ENCODE measurements around the gene NCLN. TPM values are rescaled to one million over a fixed set of nuclear protein-coding genes. Genes with fewer than 3 reads are reported as not detected.

NCLN gene
- total RNA-seq, 1 experiment from 2014 or later, result 62.2 TPM

- in situ Hi-C loops (cut with HindIII; ENCODE audit: low pct_unique_long_range_greater_than_20kb, low sequenced_read_pairs), result no loop called here
Measured at GRCh38 chr19:3176715-3177501, 8.8 kb upstream of the NCLN start.

GRCh38 chr19:3178377-3178972 lies 7.3 kb upstream of the NCLN start, which contains the start of gene S1PR4:
TSS of gene S1PR4 (plus strand) at chr19:3178769. CDS start at chr19:3178793, 24 bp downstream.
- no peak for DNase-seq (ENCODE audit: low read depth, low spot score)
- in situ Hi-C loops (cut with HindIII; ENCODE audit: low pct_unique_long_range_greater_than_20kb, low sequenced_read_pairs), result no loop called here

More at GRCh38 chr19:3176715-3177501, 8.8 kb upstream of the NCLN start:
- no peak for DNase-seq (ENCODE audit: low read depth, low spot score)

- in situ Hi-C loops (cut with HindIII; ENCODE audit: low pct_unique_long_range_greater_than_20kb, low sequenced_read_pairs), result no loop called here
- DNase-seq (ENCODE audit: low read depth, low spot score), result no peak
Measured at GRCh38 chr19:3178973-3179738, 6.6 kb upstream of the NCLN start.

DNA sequence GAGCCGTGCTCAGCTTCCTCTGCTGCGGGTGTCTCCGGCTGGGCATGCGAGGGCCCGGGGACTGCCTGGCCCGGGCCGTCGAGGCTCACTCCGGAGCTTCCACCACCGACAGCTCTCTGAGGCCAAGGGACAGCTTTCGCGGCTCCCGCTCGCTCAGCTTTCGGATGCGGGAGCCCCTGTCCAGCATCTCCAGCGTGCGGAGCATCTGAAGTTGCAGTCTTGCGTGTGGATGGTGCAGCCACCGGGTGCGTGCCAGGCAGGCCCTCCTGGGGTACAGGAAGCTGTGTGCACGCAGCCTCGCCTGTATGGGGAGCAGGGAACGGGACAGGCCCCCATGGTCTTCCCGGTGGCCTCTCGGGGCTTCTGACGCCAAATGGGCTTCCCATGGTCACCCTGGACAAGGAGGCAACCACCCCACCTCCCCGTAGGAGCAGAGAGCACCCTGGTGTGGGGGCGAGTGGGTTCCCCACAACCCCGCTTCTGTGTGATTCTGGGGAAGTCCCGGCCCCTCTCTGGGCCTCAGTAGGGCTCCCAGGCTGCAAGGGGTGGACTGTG lies 5.9 kb upstream of the NCLN start:
- no peak for DNase-seq (ENCODE audit: low read depth, low spot score)
- in situ Hi-C loops (cut with HindIII; ENCODE audit: low pct_unique_long_range_greater_than_20kb, low sequenced_read_pairs), result no loop called here

DNA sequence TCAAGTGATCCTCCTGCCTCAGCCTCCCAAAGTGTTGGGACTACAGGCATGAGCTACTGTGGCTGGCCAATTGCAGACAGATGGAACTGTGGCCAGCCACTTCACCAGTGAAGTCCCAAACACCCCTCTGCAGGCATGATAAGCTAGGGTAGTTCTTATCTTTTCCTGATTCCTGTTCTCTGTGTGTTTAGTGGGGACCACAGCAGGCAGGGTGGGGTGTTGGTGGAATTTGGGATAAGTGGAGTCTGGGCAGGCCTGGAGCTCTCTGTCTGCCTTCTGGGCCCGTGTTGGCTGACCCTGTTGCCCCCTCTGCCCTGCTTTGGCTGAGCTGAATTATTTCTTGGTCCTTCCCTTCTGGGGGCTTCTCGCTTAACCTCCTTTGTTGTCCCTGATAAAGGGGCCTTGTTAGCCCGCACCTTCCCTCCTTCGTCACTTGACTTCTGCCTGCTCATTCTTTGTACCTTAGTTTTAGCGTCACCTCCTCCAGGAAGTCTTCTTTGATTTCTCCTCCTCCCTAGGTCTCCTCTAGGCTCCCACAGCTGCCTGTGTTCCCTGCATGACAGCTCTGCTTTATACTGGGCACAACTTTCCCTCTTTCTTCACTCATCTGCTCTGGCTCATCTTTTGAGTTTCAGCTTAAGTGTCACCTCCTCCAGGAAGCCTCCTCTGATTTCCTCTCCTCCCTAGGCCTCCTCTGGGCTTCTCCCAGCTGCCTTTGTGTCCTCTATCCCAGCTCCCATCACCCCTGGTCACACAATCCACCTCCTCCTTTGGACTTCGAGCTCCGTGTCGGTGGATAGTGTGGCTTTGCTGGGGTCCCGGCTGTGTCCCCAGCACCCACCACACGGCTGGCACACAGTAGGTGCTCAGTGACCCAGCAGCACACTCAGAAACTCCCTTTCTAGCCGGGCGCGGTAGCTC lies 1.7 kb upstream of the NCLN start:
- in situ Hi-C loops (cut with HindIII; ENCODE audit: low pct_unique_long_range_greater_than_20kb, low sequenced_read_pairs), result no loop called here
- DNase-seq (ENCODE audit: low read depth, low spot score), result no peak

GRCh38 chr19:3184847-3185460 lies 776 bp upstream of the NCLN start:
- in situ Hi-C loops (cut with HindIII; ENCODE audit: low pct_unique_long_range_greater_than_20kb, low sequenced_read_pairs), result no loop called here
- peak; percentile 4 for DNase-seq (ENCODE audit: low read depth, low spot score)

- in situ Hi-C loops (cut with HindIII; ENCODE audit: low pct_unique_long_range_greater_than_20kb, low sequenced_read_pairs), result no loop called here
Measured at GRCh38 chr19:3186160-3186688, 494 bp downstream of the NCLN start.

GRCh38 chr19:3186891-3187661 lies 1.3 kb downstream of the NCLN start:
- in situ Hi-C loops (cut with HindIII; ENCODE audit: low pct_unique_long_range_greater_than_20kb, low sequenced_read_pairs), result no loop called here
- DNase-seq (ENCODE audit: low read depth, low spot score), result no peak

More at GRCh38 chr19:3186160-3186688, 494 bp downstream of the NCLN start:
- no peak for DNase-seq (ENCODE audit: low read depth, low spot score)

DNA sequence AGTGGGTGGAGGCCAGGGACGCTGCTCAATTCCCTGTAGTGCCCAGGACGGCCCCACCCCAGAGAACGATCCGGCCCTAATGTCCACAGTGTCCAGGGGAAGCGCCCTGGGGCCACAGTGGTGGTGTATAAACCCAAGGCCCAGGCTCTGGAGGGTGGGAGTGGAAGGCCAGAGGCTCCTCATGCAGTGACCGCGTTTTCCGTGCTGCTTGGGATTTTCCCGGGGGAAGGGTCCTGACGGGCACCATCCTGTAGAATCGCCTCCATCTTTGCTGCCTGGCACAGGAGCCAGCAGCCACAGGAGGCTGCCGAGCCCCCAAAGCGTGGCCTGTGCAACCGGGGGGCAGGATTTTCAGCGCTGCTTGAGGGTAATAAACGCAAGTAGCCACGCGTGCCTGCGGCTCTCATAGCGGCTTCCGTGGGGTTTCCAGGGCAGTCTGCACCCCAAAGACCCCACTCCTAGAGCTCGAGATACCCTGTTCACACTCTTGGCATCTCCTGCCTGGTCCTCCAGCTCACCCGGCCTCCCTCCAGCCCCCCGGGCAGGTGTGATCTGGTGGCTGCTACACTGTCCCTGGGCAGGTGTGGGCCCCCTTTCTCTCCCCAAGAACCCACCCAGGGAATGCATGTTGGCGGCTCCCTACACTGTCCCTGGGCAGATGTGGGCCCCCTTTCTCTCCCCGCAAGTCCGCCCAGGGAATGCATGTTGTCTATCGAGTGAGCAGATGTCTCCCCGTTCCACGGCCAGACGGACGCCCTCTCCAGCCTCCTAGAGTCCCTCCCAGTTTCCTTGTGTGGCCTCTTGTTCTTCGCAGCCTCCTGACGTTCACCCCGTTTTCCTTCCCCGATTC lies 2.2 kb downstream of the NCLN start:
- no peak for DNase-seq (ENCODE audit: low read depth, low spot score)
- in situ Hi-C loops (cut with HindIII; ENCODE audit: low pct_unique_long_range_greater_than_20kb, low sequenced_read_pairs), result no loop called here

- DNase-seq (ENCODE audit: low read depth, low spot score), result no peak
- in situ Hi-C loops (cut with HindIII; ENCODE audit: low pct_unique_long_range_greater_than_20kb, low sequenced_read_pairs), result no loop called here
Measured at GRCh38 chr19:3188627-3189596, 3.2 kb downstream of the NCLN start.

DNA sequence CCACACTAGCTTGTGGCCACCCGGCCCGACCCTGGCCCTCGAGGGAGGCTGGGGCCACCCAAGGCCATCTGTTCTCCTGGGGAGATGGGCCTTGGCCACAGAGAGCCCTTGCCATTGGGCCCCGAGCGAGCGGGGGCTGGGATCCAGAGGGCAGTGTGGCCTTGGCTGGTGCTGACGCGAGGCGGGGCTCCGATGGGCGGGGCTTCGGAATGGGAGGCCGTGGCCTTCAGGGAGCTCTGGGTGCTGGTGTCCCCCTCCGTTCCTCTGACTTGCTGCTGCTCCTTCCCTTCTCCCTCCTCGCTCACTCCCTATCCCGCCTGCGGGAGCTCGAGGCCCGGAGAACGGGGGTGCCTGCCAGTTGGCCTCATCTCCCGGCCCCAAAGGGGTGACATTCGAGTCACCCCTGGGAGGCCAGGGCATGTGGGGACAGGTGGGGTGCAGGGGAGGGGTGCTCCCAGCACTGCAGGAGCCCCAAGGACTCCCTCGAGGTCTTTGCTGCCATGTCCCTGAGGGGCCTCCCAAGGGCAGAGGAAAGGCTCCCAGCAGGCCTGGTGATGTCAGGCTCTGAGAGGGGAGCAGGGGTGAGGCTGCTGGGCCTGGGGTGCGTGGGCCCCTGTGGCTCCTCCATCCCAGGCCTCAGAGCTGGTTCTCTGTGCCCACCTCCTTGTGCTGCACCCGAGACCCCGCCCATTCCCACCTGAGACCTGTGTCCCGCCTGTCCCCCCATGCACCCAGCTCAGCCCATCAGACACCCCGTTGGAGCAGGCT lies 4.2 kb downstream of the NCLN start:
- in situ Hi-C loops (cut with HindIII; ENCODE audit: low pct_unique_long_range_greater_than_20kb, low sequenced_read_pairs), result no loop called here
- DNase-seq (ENCODE audit: low read depth, low spot score), result no peak

- in situ Hi-C loops (cut with HindIII; ENCODE audit: low pct_unique_long_range_greater_than_20kb, low sequenced_read_pairs), result no loop called here
- DNase-seq (ENCODE audit: low read depth, low spot score), result no peak
Measured at GRCh38 chr19:3190470-3190770, 4.7 kb downstream of the NCLN start.

DNA sequence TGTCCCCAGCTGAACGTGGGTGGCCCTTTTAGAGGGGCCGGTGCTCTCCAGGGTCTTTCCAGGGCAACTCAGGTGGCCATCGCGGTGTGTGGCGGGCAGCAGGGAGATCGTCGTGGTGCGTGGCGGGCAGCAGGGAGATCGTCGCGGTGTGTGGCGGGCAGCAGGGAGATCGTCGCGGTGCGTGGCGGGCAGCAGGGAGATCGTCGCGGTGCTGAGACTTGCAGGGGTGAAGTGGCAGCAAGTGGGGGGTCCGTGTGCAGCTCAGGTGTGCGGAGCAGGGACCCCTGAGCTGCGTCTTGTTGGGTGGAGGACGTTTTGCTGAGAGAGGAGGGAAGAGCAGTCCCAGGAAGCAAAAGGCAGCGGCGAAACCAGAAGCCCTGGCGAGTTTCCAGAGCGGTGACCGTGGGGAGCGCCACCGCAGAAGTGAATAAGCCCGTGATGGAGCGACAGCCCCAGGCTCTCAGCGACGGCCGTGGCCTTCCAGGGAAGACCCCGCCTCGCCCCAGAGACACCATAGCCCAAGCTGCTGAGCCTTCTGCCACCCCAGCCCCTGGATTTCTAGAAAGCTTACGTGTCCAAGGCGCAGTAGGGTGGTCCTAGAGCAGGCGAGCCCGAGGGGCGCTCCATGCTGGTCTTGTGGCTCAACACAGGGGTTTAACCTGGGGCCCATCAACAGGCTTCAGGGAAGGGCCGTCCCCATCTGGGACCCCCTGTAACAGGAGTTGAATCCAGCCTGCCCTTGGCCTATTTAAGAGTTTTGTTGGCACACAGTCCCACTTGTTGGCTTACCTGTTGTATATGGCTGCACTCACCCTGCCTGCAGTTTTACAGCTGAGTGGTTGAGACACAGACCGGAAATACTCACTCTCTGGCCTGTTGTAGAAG lies 5.4 kb downstream of the NCLN start:
- no peak for DNase-seq (ENCODE audit: low read depth, low spot score)
- in situ Hi-C loops (cut with HindIII; ENCODE audit: low pct_unique_long_range_greater_than_20kb, low sequenced_read_pairs), result no loop called here

Data from SK-MEL-5 (cell line).